GM23248 (cell line): ENCODE data around the gene C7orf57. TPM values are rescaled to one million over a fixed set of nuclear protein-coding genes. Genes with fewer than 3 reads are reported as not detected.

ENCODE experiments used
- DNase-seq: peaks from one replicate; pipeline ENCODE4 v3.0.0-alpha.2; 2015
- H2AFZ ChIP-seq: fragments of 200-600 bp; sonication (generic); 2 replicates; pipeline ENCODE4 v1.6.1; 2016; ENCODE audit warnings: antibody characterized with exemption
- H3F3A ChIP-seq: fragments of 200-600 bp; sonication (generic); 2 replicates; pipeline ENCODE4 v1.6.1; 2016; ENCODE audit warnings: mild to moderate bottlenecking, antibody characterized with exemption, mixed run types; ENCODE audit not compliant: insufficient read depth
- H3K27ac ChIP-seq: fragments of 200-600 bp; sonication (generic); 2 replicates; pipeline ENCODE4 v1.5.1; 2016; ENCODE audit warnings: mild to moderate bottlenecking
- H3K27me3 ChIP-seq: fragments of 200-600 bp; sonication (generic); replicated peaks from 2 replicates; pipeline ENCODE4 v1.6.1; 2016; ENCODE audit warnings: mild to moderate bottlenecking; ENCODE audit not compliant: insufficient read depth
- H3K36me3 ChIP-seq: fragments of 200-600 bp; sonication (generic); 2 replicates; pipeline ENCODE4 v1.6.1; 2016; ENCODE audit warnings: low read depth, mild to moderate bottlenecking
- H3K4me1 ChIP-seq: fragments of 200-600 bp; sonication (generic); 2 replicates; pipeline ENCODE4 v1.6.1; 2016; ENCODE audit warnings: mild to moderate bottlenecking; ENCODE audit not compliant: insufficient read depth
- H3K4me2 ChIP-seq: fragments of 200-600 bp; sonication (generic); one replicate; pipeline ENCODE4 v1.6.1; 2016; ENCODE audit warnings: mild to moderate bottlenecking; ENCODE audit not compliant: unreplicated experiment
- H3K4me3 ChIP-seq: fragments of 200-600 bp; sonication (generic); 2 replicates; pipeline ENCODE4 v1.5.1; 2016; ENCODE audit warnings: mild to moderate bottlenecking
- H3K79me2 ChIP-seq: fragments of 200-600 bp; sonication (generic); 2 replicates; pipeline ENCODE4 v1.6.1; 2016; ENCODE audit warnings: mild to moderate bottlenecking; ENCODE audit not compliant: insufficient read depth
- H3K9ac ChIP-seq: fragments of 200-600 bp; sonication (generic); 2 replicates; pipeline ENCODE4 v1.6.1; 2016; ENCODE audit warnings: mild to moderate bottlenecking
- H3K9me2 ChIP-seq: fragments of 200-600 bp; sonication (generic); 2 replicates; pipeline ENCODE4 v1.6.1; 2016; ENCODE audit warnings: mixed run types, mild to moderate bottlenecking, moderate library complexity; ENCODE audit not compliant: insufficient read depth
- H3K9me3 ChIP-seq: fragments of 200-600 bp; sonication (generic); one replicate; pipeline ENCODE4 v1.6.1; 2017; ENCODE audit warnings: low read depth
- H4K20me1 ChIP-seq: fragments of 200-600 bp; sonication (generic); 2 replicates; pipeline ENCODE4 v1.6.0; 2016; ENCODE audit not compliant: insufficient read depth
- EZH2 ChIP-seq: fragments of 200-600 bp; sonication (generic); IDR thresholded peaks from 2 replicates; pipeline ENCODE4 v1.6.1; 2018; ENCODE audit warnings: antibody characterized with exemption, mild to moderate bottlenecking; ENCODE audit not compliant: insufficient read depth, poor library complexity, severe bottlenecking
- EZH2phosphoT487 ChIP-seq: fragments of 200-600 bp; sonication (generic); IDR thresholded peaks from 2 replicates; pipeline ENCODE4 v1.6.1; 2018; ENCODE audit warnings: antibody characterized with exemption, moderate library complexity, mild to moderate bottlenecking, low read depth; ENCODE audit not compliant: insufficient read depth
- WGBS, 2 experiments: methylation state at CpG; one replicate each; pipeline ENCODE4 v1.1.6; 2015 to 2017; ENCODE audit warnings: low lambda C conversion rate in 2 of 2, low coverage in 1 of 2; ENCODE audit errors: missing lambda C conversion rate in 2 of 2; 5-methylcytosine and 5-hydroxymethylcytosine counted together
- in situ Hi-C: fragments of 300-500 bp; cut with MboI; formaldehyde crosslinking; loops from 2 replicates; pipeline ENCODE4 v1.15.0; 2020
- polyA plus RNA-seq: library from polyadenylated mRNA; unstranded; fragments of >200 nt; fragmentation: Nextera tagmentation; extraction: Ambion mirVana; gene quantifications from 2 replicates; pipeline ENCODE4 v1.2.1, GENCODE V29; 2016
- total RNA-seq: library from RNA; depleted of rRNA; stranded (reverse); fragments of >200 nt; shearing (Covaris generic); gene quantifications from 2 replicates; pipeline ENCODE4 v1.2.3, GENCODE V29; 2014

Gene C7orf57
- total and polyA plus RNA-seq, 2 experiments from 2014 or later: not detected

DNA sequence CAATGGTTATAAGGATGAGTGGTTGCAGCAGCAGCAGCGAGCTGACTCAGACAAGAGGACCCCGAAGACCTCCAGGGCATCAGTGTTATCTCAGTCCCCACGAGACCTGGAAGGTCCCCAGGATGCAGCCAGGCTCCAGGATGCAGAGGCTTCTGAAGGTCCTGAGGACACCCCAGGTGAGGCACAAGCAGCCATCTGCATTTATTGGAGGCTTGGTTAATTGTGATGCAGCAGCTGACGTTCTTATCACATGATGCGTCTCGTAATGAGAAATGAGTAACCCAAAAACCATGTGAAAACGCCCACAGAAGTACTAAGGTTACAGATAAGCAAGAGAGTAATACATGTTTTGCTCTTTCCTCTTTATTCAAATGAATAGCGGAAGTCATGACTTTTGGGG, 17.4 kb downstream of the C7orf57 start:
- DNase-seq: peak; percentile 20
- H3K79me2 ChIP-seq: no peaks in the 10 kb centered on the region
- H3K9me2 ChIP-seq: no peaks in the 10 kb centered on the region
- in situ Hi-C loops: no loop called here
- no peaks in the 10 kb centered on the region for H3K36me3 ChIP-seq
- H4K20me1 ChIP-seq: no peaks in the 10 kb centered on the region
- no peaks in the 10 kb centered on the region for H3K9me3 ChIP-seq
- H2AFZ ChIP-seq: no peak overlapping the region
- H3K9ac ChIP-seq: no peak overlapping the region
- no peak overlapping the region for H3K4me3 ChIP-seq
- no peak for TF ChIP-seq EZH2
- no peaks in the 10 kb centered on the region for H3K4me1 ChIP-seq
- H3K4me2 ChIP-seq: no peak overlapping the region
- H3K27ac ChIP-seq: no peak overlapping the region
- H3F3A ChIP-seq: no peaks in the 10 kb centered on the region
- 62 to 63% methylated on average over 8 of the region's 8 CpGs for WGBS, 2 experiments
- no peaks in the 10 kb centered on the region for H3K27me3 ChIP-seq

DNA sequence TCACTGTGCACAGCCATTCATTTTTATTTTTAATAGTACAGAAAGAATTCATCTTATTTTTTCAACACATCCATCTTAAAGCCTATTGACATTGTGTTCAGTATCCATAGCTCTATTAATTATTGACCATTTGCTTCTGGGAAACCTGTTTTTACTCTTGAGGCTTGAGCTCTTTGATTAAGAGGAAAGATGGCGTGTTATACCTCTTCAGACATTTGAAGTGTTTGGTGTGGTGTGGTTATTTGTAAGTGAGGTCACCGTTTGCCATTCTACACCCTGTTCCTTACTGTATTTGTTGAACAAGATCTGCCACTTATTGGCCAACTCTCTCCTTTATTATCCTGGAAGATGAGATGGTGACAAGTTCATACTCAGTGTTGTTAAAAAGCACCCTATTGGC, 18.4 kb downstream of the C7orf57 start:
- WGBS, 2 experiments: 79 to 88% methylated on average over 2 of the region's 2 CpGs
- Histone ChIP-seq H3K4me3 (no peak overlapping the region), H3K4me2 (no peak overlapping the region), H3K9me2 (no peaks in the 10 kb centered on the region), H4K20me1 (no peaks in the 10 kb centered on the region), H2AFZ (no peak overlapping the region), H3K27me3 (no peaks in the 10 kb centered on the region), H3K79me2 (no peaks in the 10 kb centered on the region), H3K9me3 (no peaks in the 10 kb centered on the region), H3K4me1 (no peaks in the 10 kb centered on the region), H3K36me3 (no peaks in the 10 kb centered on the region), H3K27ac (no peak overlapping the region), H3K9ac (no peak overlapping the region), H3F3A (no peaks in the 10 kb centered on the region)
- in situ Hi-C loops: no loop called here
- no peak for DNase-seq
- TF ChIP-seq EZH2 (no peak), EZH2phosphoT487 (no peak)

DNA sequence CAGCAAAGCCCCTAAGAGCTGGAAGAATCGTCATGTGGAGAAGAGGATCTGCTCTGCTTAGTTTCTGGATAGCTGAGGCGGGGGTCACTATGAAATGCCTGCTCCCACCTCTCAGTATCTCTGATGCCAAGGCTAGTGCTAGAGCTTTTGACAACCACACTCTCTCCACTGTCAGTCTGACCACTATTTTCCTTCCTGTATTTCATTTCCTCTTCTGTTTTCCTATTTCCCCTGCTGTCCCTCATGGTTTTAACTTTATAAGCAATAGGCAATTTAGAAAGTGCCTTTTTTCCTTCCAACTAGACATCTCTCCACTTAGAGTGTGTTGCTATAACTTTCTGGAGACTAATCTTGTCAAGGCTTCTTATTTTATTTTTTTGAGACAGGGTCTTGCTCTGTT, 23.6 kb downstream of the C7orf57 start:
- no peak for DNase-seq
- H3K9me2 ChIP-seq: no peaks in the 10 kb centered on the region
- H3K27me3 ChIP-seq: no peaks in the 10 kb centered on the region
- no peak overlapping the region for H3K4me3 ChIP-seq
- H2AFZ ChIP-seq: no peak overlapping the region
- no peaks in the 10 kb centered on the region for H3K36me3 ChIP-seq
- H3K79me2 ChIP-seq: no peaks in the 10 kb centered on the region
- H4K20me1 ChIP-seq: no peaks in the 10 kb centered on the region
- H3K4me1 ChIP-seq: no peaks in the 10 kb centered on the region
- TF ChIP-seq EZH2phosphoT487: no peak
- no peak for TF ChIP-seq EZH2
- WGBS, 2 experiments: 76 to 77% methylated on average over 2 of the region's 2 CpGs
- in situ Hi-C loops: no loop called here
- no peaks in the 10 kb centered on the region for H3K9me3 ChIP-seq
- H3K27ac ChIP-seq: no peak overlapping the region
- H3K9ac ChIP-seq: no peak overlapping the region
- H3K4me2 ChIP-seq: no peak overlapping the region
- no peaks in the 10 kb centered on the region for H3F3A ChIP-seq

DNA sequence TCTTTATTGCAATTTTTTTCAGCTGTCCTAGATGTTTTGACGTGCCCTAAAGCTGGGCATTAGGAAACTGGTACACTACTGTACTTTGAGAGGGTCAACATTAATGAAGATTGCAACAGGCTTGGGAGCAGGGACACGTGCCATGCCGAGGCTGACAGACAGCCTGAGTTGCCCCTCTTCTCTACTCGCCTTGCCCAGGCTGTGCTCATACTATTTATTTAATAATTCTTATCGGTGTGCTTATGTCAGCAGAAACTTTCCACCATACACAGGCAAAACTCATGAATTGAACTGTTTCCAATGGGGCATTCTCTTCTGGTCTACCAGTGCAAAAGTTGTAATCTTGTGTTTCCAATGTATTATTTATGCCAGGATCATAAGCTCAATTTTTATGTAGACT, 24.4 kb downstream of the C7orf57 start:
- no peaks in the 10 kb centered on the region for H4K20me1 ChIP-seq
- no peaks in the 10 kb centered on the region for H3K9me3 ChIP-seq
- H3K4me3 ChIP-seq: no peak overlapping the region
- H3K4me2 ChIP-seq: no peak overlapping the region
- no peak for TF ChIP-seq EZH2phosphoT487
- TF ChIP-seq EZH2: no peak
- H3F3A ChIP-seq: no peaks in the 10 kb centered on the region
- no peaks in the 10 kb centered on the region for H3K36me3 ChIP-seq
- H3K27ac ChIP-seq: no peak overlapping the region
- H3K79me2 ChIP-seq: no peaks in the 10 kb centered on the region
- no peak overlapping the region for H2AFZ ChIP-seq
- no peaks in the 10 kb centered on the region for H3K27me3 ChIP-seq
- in situ Hi-C loops: no loop called here
- no peak overlapping the region for H3K9ac ChIP-seq
- H3K9me2 ChIP-seq: no peaks in the 10 kb centered on the region
- H3K4me1 ChIP-seq: no peaks in the 10 kb centered on the region
- no peak for DNase-seq
- WGBS, 2 experiments: 68 to 73% methylated on average over 5 of the region's 5 CpGs

DNA sequence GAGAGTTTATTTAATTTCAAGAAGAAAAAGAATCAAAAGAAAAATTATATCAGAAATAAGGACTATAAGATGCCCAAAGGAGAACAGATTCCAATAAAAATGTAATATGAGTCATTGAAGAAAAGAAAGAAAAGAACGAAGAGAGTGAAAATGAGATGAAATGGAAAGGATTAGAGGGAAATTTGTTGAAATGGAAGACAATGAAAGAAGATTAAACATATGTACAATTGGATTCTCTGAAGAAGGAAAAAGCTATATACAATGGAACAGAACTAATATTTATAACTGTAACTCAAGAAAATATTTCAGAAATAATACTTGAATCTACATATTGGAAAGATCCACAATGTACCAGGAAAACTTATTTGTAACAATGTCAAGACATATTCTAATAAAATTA, 28.6 kb downstream of the C7orf57 start:
- H3K27ac ChIP-seq: no peak overlapping the region
- no peak overlapping the region for H2AFZ ChIP-seq
- in situ Hi-C loops: no loop called here
- no peaks in the 10 kb centered on the region for H3F3A ChIP-seq
- H3K79me2 ChIP-seq: no peaks in the 10 kb centered on the region
- H3K9ac ChIP-seq: no peak overlapping the region
- DNase-seq: no peak
- 46 to 58% methylated on average over 1 of the region's 1 CpG for WGBS, 2 experiments
- H3K9me2 ChIP-seq: no peaks in the 10 kb centered on the region
- H3K4me1 ChIP-seq: no peaks in the 10 kb centered on the region
- H3K27me3 ChIP-seq: no peaks in the 10 kb centered on the region
- H3K4me3 ChIP-seq: no peak overlapping the region
- TF ChIP-seq EZH2 (no peak), EZH2phosphoT487 (no peak)
- H3K4me2 ChIP-seq: no peak overlapping the region
- no peaks in the 10 kb centered on the region for H3K9me3 ChIP-seq
- H4K20me1 ChIP-seq: no peaks in the 10 kb centered on the region
- H3K36me3 ChIP-seq: no peaks in the 10 kb centered on the region
